Neuron (in vitro differentiated cells): ENCODE results near the gene DDR1.
A peak's percentile ranks its signal among the peaks of the same experiment; 100 is the strongest.
"Not testable (repeated sequence)": the region's sequence is repeated elsewhere in the genome, so short reads cannot be mapped to it uniquely, and the experiment has no call there.

ENCODE experiments used
- H2AFZ ChIP-seq: one replicate; pipeline ENCODE4 v1.6.1; 2013; ENCODE audit warnings: low read depth, mild to moderate bottlenecking, inconsistent platforms, low read length, moderate library complexity
- H3K27me3 ChIP-seq: one replicate; pipeline ENCODE4 v1.6.1; 2013; ENCODE audit warnings: low read length; ENCODE audit not compliant: insufficient read depth
- H3K36me3 ChIP-seq: one replicate; pipeline ENCODE4 v1.6.1; 2013; ENCODE audit warnings: low read length; ENCODE audit not compliant: insufficient read depth
- H3K4me1 ChIP-seq: one replicate; pipeline ENCODE4 v1.6.1; 2013; ENCODE audit warnings: low read length; ENCODE audit not compliant: insufficient read depth
- H3K4me3 ChIP-seq: 2 replicates; pipeline ENCODE4 v1.5.1; 2013; ENCODE audit warnings: mild to moderate bottlenecking, low read length, moderate library complexity
- H3K9me3 ChIP-seq: one replicate; pipeline ENCODE4 v1.6.1; 2013; ENCODE audit warnings: low read length

The DDR1 gene

DNA sequence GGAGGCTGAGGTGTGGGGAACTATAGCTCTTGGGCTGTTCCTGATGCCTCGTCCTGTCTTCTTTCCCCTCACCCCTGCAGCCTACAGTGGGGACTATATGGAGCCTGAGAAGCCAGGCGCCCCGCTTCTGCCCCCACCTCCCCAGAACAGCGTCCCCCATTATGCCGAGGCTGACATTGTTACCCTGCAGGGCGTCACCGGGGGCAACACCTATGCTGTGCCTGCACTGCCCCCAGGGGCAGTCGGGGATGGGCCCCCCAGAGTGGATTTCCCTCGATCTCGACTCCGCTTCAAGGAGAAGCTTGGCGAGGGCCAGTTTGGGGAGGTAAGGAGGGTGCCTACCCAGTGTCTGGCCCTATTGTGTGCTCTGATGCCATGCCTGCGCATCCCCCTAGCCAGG, 12.2 kb downstream of the DDR1 start:
- peaks cover 86% of the 10 kb centered on the region for H3K36me3 ChIP-seq

DNA sequence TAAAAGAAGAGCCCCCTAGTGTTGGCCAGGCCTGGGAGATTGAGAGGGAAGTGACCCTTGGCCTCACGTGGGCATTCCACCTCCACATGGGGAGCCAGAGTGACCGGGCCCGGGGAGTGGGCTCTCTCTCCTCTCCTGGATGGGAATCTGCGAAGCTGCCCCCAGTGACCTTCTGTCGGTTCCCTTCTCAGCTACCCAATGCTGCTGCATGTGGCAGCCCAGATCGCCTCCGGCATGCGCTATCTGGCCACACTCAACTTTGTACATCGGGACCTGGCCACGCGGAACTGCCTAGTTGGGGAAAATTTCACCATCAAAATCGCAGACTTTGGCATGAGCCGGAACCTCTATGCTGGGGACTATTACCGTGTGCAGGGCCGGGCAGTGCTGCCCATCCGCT, 13.6 kb downstream of the DDR1 start:
- H3K9me3 ChIP-seq = no peaks in the 10 kb centered on the region
- H3K4me3 ChIP-seq = no peak overlapping the region
- no peaks in the 10 kb centered on the region for H3K27me3 ChIP-seq
- no peaks in the 10 kb centered on the region for H3K4me1 ChIP-seq
- peaks cover 73% of the 10 kb centered on the region for H3K36me3 ChIP-seq
- H2AFZ ChIP-seq = no peak overlapping the region

More for the DNA sequence above, 12.2 kb downstream of the DDR1 start:
- Histone ChIP-seq H3K4me1 (no peaks in the 10 kb centered on the region), H3K27me3 (no peaks in the 10 kb centered on the region), H3K9me3 (no peaks in the 10 kb centered on the region), H3K4me3 (no peak overlapping the region), H2AFZ (no peak overlapping the region)

DNA sequence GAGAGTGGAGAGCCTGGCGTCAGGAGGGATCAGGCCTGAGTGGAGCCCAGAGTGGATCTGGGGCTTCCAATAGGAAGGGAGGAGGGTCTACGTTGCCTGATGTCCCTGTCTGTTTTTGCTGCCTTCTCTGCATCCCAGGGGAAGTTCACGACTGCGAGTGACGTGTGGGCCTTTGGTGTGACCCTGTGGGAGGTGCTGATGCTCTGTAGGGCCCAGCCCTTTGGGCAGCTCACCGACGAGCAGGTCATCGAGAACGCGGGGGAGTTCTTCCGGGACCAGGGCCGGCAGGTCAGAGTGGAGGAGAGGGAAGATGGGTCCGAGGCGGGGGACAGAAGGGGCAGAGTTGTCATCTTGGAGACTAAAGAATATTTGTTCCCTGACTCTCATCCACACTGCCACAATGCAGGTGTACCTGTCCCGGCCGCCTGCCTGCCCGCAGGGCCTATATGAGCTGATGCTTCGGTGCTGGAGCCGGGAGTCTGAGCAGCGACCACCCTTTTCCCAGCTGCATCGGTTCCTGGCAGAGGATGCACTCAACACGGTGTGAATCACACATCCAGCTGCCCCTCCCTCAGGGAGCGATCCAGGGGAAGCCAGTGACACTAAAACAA, 14.5 kb downstream of the DDR1 start:
- no peaks in the 10 kb centered on the region for H3K4me1 ChIP-seq
- H3K9me3 ChIP-seq = no peaks in the 10 kb centered on the region
- peaks cover 63% of the 10 kb centered on the region for H3K36me3 ChIP-seq
- no peaks in the 10 kb centered on the region for H3K27me3 ChIP-seq
- H2AFZ ChIP-seq = no peak overlapping the region
- no peak overlapping the region for H3K4me3 ChIP-seq

DNA sequence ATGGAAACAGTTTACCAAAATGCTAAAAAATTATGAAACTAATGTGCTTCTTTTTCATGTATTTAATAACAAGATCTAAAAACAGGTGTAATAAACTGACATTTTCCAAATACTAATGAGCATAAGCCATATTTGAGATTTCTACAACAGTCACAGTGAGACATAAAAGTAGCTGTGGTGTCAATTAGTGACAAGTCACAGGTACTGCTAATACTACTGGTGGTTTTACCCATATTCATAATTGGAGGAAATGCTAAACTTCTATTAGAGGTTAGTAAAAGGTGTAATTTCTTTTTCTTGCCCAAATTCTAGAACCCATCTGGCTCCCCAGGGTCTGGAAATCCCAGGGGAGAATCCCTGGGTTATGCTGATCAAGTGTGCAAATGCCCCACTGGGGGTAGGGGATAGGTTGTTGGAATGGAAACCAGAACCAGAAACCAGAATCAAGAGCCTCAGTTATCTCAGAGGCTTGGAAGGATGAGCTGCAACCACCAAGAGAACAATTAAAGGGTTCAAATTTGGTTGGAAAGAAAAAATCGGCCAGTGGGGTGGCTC, 16.6 kb downstream of the DDR1 start:
- no peak overlapping the region for H3K4me3 ChIP-seq
- no peak overlapping the region for H2AFZ ChIP-seq
- no peaks in the 10 kb centered on the region for H3K27me3 ChIP-seq
- H3K4me1 ChIP-seq = no peaks in the 10 kb centered on the region
- peaks cover 43% of the 10 kb centered on the region for H3K36me3 ChIP-seq
- H3K9me3 ChIP-seq = no peaks in the 10 kb centered on the region

DNA sequence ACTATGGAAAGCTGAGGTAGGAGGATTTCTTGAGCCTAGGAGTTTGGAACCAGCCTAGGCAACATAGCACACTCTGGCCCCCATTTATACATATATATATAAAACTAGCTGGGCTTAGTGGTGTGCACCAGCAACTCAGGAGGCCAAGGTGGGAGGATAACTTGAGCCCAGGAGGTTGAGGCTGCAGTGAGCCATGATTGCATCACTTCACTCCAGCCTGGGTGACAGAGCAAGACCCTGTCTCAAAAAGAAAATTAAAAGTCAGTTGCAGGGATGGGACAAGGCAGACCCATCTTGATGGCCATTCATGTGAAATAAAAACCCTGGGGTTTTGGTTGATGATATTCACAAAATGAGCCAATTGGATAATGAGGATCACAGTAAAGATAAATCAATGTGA, 17.1 kb downstream of the DDR1 start:
- H3K4me1 ChIP-seq = no peaks in the 10 kb centered on the region
- no peak overlapping the region for H3K4me3 ChIP-seq
- H3K9me3 ChIP-seq = no peaks in the 10 kb centered on the region
- peaks cover 38% of the 10 kb centered on the region for H3K36me3 ChIP-seq
- no peaks in the 10 kb centered on the region for H3K27me3 ChIP-seq
- no peak overlapping the region for H2AFZ ChIP-seq

DNA sequence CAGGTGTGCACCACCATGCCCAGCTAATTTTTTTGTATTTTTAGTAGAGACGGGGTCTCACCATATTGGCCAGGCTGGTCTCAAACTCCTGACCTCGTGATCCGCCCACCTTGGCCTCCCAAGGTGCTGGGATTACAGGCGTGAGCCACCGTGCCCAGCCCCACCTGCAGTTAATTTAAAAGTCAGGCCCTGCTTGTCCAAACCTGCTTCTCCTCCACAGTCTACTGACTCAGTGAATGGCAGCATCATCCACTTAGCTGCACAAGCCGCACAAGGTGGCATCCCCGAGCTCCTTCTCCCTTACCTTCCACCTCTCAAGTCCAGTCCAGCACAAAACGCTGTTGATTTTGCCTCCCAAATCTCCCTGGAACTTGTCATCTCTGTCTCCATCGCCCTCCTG, 17.9 kb downstream of the DDR1 start:
- H3K4me3 ChIP-seq, H3K27me3 ChIP-seq, H3K9me3 ChIP-seq, H2AFZ ChIP-seq, H3K4me1 ChIP-seq: not testable (repeated sequence)
- H3K36me3 ChIP-seq = peaks cover 31% of the 10 kb centered on the region

DNA sequence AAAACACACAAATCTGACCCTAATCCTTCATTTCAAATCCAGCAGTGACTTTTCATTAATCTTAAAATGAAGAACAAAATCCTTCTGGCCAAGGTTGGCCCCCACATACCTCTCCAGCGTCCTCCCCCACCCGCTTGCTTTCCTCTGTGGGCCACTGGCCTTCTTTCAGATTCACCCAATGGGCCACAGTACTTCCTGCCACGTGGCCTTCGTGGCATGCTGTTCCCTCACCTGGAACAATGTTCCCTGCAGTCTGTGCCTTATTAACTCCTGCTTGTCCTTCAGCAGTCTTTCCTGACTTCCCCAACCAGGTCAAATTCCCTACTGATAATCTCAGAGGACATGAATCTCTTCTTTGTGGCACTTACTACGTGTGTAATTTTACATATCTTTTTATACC, 18.4 kb downstream of the DDR1 start:
- H3K36me3 ChIP-seq = peaks cover 26% of the 10 kb centered on the region

DNA sequence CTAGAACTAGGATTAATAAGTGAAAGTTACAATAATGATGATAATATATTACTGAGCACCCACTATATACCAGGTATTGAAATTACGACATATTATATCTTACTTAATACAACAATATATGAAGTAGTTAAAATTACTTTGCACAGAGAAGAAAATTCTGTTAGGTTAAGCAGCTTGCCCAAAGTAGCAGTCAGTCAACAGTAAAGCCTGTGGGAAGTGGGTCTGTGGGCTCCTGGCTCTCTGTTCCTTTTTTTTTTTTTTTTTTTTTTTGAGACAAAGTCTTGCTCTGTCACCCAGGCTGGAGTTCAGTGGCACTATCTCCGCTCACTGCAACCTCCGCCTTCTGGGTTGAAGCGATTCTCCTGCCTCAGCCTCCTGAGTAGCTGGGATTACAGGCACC, 18.9 kb downstream of the DDR1 start:
- Histone ChIP-seq H2AFZ (no peak overlapping the region), H3K4me1 (no peaks in the 10 kb centered on the region), H3K9me3 (no peaks in the 10 kb centered on the region), H3K36me3 (peaks cover 21% of the 10 kb centered on the region), H3K4me3 (no peak overlapping the region), H3K27me3 (no peaks in the 10 kb centered on the region)

More for the DNA sequence above, 18.4 kb downstream of the DDR1 start:
- H3K4me3 ChIP-seq = no peak overlapping the region
- H3K4me1 ChIP-seq = no peaks in the 10 kb centered on the region
- no peak overlapping the region for H2AFZ ChIP-seq
- H3K9me3 ChIP-seq = no peaks in the 10 kb centered on the region
- H3K27me3 ChIP-seq = no peaks in the 10 kb centered on the region

DNA sequence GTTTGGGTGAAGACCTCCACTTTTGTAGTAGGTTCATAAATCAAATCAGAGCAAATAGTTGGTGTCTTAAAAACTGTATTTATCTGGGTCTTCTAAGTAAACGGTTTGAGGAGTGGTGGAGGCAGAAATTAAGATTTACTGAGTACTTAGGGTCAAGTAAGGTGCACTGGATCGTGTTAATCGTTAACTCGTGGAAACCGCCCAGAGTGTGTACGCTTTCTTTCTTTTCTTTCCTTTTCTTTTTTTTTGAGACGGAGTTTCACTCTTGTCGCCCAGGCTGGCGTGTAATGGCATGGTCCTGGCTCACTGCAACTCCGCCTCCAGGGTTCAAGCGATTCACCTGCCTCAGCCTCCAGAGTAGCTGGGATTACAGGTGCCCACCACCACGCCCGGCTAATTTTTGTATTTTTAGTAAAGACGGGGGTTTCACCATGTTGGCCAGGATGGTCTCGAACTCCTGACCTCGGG, 23.0 kb downstream of the DDR1 start:
- Histone ChIP-seq H3K36me3 (peaks cover 21% of the 10 kb centered on the region), H2AFZ (peak overlapping the region; percentile 23), H3K4me1 (peaks cover 10% of the 10 kb centered on the region), H3K4me3 (peak overlapping the region; percentile 34)
- not testable (repeated sequence) for H3K9me3 ChIP-seq, H3K27me3 ChIP-seq

DNA sequence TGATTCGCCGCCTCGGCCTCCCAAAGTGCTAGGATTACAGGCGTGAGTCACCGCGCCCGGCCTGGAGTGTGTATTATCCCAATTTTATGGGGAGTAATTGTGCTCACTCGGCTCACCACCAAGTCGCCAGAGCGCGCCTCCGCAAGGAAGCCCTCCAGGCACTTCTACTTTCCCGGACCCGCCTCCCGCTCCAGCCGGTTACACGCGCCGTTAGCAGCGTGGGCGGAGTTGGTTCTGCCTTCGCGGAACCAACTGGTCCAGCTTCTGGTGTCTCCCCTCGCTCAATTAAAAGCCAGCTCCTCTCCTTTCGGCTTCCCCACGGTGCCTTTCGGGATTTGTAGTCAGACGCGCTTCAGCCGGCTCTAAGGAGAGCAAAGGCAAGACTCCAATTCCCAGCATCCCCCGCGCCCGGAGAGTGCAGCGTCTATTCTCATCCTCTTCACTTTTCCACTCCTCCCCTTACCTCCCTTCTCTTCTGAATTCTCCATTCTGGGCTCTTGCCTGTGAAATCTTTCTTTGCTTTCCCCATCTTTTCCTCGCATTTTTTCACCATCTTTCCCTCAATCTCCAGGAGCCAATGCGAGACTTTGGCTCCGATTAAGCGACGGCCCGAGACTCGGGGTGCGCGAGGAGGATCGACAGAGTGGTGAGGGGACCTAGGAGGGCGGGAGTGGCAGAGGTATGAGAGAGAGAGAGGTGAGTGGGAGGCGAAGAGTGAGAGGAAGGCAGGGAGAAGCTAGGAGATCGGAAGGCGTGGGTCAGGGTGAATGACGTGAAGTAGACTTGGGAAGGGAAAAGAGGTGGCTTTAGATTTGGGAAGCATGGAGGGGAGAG, 23.7 kb downstream of the DDR1 start, which contains the start of gene GTF2H4:
Gene GTF2H4 (plus strand): TSS at position 450 of the 834 bp plus-strand sequence.
- H3K27me3 ChIP-seq = no peaks in the 10 kb centered on the region
- H3K36me3 ChIP-seq = peaks cover 23% of the 10 kb centered on the region
- no peaks in the 10 kb centered on the region for H3K9me3 ChIP-seq
- peak within 1 kb of the TSS; percentile 85 for H3K4me3 ChIP-seq
- peaks cover 10% of the 10 kb centered on the region for H3K4me1 ChIP-seq
- peak within 1 kb of the TSS; percentile 54 for H2AFZ ChIP-seq

DNA sequence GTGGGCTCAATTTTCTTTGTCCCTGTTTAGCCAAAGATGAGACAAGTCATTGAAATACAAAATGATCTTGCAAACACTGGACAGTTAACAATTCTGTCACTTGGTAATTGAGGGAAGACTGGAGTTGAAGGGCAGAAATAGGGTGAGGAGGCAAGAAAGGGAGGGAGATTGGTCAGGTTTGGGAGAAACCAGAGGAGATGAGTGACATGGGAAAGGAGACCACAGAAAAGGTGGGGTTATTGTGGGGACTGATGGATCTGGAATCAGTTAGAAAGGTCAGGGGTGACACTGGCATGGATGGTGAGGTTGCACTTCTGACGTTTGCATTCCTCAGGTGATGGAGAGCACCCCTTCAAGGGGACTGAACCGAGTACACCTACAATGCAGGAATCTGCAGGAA, 24.4 kb downstream of the DDR1 start:
- Histone ChIP-seq H3K4me1 (peaks cover 10% of the 10 kb centered on the region), H3K36me3 (peaks cover 23% of the 10 kb centered on the region), H3K27me3 (no peaks in the 10 kb centered on the region)

DNA sequence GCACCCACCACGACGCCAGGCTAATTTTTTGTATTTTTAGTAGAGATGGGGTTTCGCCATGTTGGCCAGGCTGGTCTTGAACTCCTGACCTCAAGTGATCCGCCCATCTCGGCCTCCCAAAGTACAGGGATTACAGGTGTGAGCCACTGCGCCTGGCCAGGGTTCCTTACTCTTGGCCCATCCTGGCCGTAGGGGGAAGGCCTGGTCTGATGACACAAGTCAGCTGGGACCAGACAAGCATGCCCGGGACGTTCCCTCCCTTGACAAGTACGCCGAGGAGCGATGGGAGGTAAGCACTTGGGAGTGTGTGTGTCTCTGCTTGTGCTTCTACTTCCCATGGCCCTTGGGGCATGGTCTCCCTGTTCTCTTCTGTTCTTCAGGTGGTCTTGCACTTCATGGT, 26.2 kb downstream of the DDR1 start:
- H3K36me3 ChIP-seq = peaks cover 23% of the 10 kb centered on the region
- not testable (repeated sequence) for H3K27me3 ChIP-seq, H2AFZ ChIP-seq, H3K9me3 ChIP-seq, H3K4me3 ChIP-seq
- H3K4me1 ChIP-seq = peaks cover 20% of the 10 kb centered on the region

More for the DNA sequence above, 24.4 kb downstream of the DDR1 start:
- peak overlapping the region; percentile 85 for H3K4me3 ChIP-seq
- H3K9me3 ChIP-seq = no peaks in the 10 kb centered on the region
- no peak overlapping the region for H2AFZ ChIP-seq

DNA sequence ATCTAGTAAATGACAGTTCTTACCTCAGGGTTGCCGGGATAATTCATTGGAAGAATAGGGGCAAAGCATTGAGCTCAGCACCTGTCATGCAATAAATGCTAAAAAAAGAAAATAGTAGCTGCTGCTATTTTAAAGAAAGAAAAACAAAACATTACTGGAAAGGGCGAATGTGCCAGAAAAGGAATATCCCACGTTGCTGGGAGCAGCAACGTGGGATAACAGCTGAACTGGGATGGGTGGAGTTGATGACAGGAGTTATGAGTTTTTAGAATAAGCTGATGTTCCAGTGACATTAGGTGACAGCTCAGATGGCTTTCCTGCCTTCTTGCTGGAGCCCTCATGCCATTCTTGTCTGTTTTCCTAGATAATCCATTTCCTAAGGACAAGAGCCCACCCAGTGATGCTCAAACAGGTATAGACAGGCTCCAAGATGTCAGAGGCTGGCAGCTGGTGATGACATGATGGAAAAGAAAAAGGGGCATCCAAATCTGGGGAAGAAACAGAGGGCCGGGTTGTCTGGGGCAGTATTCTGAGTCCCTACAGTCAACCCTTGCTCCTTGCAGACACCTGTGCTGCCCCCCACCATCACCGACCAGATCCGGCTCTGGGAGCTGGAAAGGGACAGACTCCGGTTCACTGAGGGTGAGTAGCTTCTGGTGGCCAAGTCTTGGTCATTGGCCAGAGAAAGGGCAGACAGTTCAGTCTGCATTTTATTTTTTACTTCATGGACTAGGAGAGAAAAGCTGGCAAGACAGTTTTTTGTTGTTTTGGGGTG, 28.6 kb downstream of the DDR1 start:
- Histone ChIP-seq H3K4me3 (no peak overlapping the region), H3K4me1 (peaks cover 25% of the 10 kb centered on the region), H3K27me3 (no peaks in the 10 kb centered on the region), H3K36me3 (peaks cover 36% of the 10 kb centered on the region), H2AFZ (no peak overlapping the region), H3K9me3 (no peaks in the 10 kb centered on the region)
